ENCODE measurements around the gene KLF2. TPM values are rescaled to one million over a fixed set of nuclear protein-coding genes. Genes with fewer than 3 reads are reported as not detected.
"Not testable (repeated sequence)": the region's sequence is repeated elsewhere in the genome, so short reads cannot be mapped to it uniquely, and the experiment has no call there.

The KLF2 gene
- polyA plus RNA-seq, 10 donors: 35.8 to 91.6 (median 66.7) TPM

DNA sequence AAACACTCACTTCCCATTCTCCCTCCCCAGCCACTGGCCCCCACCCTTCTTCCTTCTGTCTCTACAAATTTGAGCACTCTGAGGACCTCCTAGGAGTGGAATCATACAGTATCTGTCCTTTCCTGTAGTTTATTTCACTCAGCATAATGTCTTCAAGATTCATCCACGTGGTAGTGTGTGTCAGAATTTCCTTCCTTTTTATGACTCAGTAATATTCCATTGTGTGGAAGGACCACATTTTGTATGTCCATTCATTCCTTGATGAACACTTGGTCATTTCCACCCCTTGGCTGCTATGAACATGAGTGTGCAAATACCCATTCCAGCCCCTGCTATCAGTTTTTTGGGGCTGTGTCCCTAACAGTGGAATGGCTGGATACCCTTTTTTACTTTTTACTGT is 9.8 kb downstream of the KLF2 start:
- DNase-seq: no peak

DNA sequence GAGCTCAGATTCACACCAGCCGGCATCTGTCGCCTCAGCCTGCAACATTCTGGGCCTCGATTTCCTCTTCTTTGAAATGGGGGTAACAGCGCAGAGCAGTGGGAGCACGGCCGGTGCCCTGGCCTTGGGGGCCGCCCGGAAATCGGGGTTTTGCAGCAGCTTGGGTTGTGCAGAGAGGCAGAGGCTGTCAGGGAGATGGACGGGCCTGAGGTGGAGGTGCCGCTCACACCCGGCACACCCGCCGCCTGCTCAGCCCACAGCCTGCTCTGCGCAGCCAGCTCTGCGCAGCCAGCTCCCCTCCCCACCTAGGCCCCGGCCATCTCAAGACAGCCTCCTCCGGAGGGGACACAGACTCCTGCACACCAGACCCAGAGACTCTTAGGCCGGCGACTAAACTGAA is 10.6 kb downstream of the KLF2 start:
- no peak for DNase-seq

DNA sequence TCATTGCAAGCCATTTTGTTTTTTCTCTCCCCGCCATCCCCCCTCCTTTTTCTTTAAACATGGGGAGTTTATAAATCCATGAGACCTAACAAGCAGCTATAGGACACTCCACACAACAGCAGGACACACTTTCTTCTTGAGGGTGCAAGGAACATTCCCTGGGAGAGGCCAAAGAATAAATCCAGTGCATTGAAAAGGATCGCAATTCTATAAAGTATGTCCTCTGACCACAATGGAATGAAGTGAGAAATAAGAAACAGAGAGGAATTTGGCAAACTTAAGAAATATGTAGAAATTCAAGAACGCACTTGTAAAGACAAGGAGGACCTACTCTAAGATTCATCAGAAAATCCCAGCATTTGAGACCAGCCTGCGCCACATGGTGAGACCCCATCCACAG is 11.9 kb downstream of the KLF2 start:
- no peak for DNase-seq

DNA sequence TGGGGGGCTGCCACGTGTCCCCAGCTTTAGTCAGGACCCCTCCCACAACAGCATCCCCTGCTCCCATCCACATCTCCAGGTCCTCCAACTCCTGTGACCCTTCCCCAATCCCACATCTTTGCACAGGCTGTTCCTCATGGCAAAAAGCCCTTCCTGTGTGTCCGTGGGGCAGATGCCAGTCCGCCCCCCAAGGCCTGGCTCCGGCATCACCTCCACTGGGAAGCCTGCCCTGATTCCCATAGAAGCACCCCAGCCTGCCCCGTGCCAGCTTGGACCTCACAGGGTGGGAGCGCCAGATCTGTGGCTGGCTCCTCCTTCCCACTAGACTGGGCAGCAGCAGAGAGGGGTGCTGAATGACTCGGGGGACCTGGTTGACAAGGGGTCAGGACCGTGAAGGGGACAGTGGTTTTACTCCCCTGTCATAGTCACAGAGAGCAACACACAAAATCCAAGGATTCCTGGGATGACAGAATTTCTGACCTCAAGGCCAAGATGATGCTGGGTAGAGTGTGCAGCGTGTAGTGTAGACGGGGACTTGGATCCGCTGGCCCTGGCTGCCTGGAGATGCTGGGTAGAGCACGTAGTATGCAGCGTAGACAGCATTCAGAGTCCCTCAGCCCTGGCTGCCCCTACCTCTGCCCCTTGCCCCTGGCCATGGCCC is 13.3 kb downstream of the KLF2 start:
- DNase-seq: no peak

DNA sequence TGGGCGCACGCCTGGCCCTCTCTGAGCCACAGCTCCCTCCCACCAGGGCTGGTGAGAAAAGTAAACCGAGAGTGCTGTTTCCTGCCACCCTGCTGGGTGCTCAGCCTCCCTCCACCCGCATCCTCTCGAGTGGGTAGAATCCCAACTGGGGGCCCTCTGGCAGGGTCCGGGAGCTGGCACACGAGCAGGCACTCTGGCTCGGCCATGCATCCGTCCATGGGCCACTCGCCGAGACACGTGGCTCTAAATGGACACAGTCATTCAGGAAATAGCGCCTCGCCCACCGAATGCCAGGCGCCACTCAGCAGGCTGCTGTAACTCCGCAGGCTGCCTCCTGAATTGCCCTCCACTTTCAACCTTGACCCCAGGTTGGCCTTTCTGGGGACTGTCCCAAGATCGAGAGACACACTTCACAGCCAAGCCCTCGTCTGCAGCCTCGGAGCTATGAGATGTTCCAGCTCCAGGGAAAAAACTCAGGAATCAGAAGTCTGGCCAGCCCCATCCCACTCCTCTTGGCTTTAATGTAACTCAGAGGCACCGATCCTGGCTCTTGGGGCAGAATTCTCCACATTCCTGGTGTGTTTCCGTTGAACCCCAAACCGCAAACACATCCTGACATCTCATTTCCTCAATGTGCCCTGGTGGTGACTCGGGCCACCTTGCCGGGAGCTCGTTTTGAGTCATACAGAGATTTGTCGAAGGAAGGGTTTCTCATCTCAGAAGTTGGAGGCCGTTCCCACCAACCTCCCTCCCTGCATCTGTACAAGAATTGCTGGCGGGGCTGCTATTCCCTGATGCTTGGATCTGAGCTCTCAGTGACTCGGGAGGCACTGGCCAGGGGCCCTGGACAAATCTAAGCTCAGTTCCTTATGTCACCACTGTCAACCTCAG is 14.1 kb downstream of the KLF2 start:
- peak; percentile 55 to 93 (median 77) for DNase-seq

DNA sequence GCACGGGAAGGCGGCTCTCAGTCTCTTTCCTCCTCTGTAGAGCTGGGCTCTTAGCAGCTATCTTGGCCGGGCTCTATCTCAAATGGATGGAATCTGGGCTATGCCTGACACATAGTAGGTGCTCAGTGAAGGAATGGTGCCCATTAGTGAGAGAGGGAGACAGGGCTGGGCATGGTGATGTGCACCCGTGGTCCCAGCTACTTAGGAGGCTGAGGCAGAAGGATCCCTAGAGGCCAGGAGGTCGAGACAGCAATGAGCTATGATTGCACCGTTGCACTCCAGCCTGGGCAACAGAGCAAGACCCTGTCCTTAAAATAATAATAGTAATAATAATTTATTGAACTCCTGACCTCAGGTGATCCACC is 14.7 kb downstream of the KLF2 start:
- DNase-seq: no peak

DNA sequence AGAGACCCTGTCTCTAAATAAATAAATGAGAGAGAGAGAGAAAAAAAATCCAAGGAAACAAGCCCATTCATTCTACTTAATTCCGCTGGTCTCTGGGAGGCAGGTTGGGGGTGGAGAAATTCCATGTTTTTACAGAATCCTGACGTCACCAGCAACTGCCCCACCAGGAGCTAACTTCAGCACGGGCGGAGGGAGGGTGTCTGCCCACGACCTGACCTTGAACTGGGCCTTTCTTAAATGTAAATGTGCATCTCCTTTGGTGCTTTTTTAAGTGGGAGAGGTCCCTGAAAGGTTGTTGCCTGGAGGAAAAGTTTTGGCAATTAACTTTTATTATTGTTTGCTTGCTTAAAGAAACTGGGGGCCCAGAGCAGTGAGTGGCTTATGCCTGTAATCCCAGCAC is 15.5 kb downstream of the KLF2 start:
- no peak for DNase-seq

DNA sequence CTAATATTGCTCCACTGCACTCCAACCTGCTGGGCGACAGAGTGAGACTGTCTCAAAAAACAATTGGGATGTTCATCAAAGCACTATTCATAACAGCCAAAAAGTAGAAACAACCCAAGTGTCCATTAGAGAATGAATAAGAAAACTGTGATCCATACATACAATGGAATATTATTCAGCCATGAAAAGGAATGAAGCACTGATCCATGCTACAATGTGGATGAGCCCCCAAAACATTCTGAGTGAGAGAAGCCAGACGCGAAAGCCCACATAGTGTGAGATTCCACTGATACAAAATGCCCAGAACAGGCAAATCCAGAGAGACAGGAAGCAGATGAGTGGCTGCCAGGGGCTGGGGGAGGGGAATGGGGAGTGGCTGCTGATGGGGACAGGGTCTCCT is 16.0 kb downstream of the KLF2 start:
- no peak for DNase-seq

DNA sequence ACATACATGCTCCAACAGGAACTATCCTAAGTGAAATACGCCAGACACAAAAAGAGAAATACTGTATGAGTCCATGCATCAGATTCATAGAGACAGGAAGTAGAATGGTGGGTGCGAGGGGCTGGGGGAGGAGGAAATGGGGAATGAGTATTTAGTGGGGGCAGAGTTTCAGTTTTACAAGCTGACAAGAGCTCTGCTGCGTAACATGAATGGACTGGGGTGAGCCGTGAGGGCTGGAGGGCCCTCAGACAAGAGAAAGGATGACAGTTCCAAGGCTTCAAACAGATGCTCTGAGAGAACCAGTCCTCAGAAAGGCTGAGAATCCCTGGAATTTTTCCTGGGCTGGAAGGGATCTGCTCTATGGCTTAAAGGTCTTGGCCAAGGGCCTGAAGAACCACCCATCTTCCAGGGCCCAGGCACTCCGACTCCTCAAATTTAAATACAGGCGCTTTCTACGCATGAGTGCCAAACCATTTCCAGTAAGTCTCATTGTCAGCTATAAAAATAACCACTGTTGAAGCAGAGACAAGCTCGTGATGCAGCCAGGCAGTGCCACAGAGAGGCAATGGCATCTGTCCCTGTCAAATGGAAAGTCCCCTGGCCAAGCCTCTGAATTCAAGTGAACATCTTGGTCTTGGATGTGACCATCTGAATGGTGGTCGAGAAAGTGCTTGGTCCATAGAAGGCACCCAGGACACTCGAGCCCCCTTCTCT is 17.5 kb downstream of the KLF2 start:
- DNase-seq: peak in 2 of 3 donors; percentile 81

DNA sequence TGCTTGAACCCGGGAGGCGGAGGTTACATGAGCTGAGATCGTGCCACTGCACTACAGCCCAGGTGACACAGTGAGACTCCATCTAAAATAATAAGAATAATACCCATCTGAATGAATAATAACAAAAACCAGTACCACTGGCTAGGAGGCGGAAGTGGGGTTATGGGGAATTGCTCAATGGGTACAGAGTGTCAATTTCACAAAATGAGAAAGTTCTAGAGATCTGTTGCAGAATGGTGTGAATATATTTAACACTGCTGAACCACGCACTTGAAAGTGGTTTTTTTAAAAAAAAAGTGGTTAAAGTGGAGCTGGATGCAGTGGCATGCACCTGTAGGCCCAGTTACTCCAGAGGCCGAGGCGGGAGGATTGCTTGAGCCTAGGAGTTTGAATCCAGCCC is 18.5 kb downstream of the KLF2 start:
- no peak for DNase-seq

DNA sequence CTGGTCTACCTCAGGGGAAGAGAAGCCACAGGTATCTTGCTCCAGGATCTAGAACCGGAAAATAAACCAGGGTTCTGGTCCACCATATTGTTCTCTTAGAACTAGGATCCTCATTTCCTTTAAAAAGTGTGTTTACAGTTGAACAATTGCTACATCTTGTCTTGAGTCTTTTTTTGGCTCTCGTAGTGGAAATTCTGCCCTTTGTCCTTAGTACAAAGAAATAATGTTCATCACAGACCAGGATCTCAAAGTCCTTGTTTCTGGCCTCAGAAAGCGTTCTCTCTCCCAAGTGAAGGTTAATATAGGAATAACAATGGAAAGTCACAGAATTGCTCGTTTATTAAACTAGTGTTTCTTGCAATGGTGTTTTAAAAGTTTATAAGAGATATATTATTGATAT is 20.8 kb downstream of the KLF2 start:
- peak in 1 of 3 donors; percentile 53 for DNase-seq

DNA sequence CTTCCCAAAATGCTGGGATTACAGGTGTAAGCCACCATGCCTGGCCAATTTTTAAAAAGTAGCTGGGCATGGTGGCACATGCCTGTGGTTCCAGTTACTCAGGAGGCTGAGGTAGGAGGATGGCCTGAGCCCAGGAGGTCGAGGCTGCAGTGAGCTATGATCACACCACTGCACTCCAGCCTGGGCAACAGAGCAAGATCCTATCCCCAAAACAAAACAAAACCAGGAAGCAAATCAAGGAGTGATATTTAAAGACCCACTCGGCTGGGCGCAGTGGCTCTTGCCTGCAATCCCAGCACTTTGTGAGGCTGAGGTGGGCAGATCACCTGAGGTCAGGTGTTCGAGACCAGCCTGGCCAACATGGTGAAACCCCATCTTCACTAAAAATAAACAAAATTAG is 22.5 kb downstream of the KLF2 start:
- not testable (repeated sequence) for DNase-seq

DNA sequence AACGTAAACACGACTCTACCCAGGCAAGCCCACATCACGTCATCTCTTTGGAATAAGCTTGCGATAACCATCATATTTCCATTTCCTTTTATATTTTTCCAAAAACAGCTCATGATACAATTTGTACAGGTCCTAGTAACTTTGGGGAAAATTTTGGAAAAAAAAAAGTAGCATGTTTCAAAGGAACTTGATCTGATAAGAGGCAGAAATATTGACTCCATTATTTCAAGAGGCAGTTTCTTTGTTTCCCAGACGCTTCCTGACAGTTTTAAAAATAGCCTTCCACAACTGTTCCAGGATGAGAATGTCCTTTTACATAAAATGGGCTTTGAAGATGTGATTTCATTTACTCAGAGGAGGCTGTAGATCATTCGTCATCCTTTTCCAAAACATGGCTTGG is 23.1 kb downstream of the KLF2 start:
- no peak for DNase-seq

DNA sequence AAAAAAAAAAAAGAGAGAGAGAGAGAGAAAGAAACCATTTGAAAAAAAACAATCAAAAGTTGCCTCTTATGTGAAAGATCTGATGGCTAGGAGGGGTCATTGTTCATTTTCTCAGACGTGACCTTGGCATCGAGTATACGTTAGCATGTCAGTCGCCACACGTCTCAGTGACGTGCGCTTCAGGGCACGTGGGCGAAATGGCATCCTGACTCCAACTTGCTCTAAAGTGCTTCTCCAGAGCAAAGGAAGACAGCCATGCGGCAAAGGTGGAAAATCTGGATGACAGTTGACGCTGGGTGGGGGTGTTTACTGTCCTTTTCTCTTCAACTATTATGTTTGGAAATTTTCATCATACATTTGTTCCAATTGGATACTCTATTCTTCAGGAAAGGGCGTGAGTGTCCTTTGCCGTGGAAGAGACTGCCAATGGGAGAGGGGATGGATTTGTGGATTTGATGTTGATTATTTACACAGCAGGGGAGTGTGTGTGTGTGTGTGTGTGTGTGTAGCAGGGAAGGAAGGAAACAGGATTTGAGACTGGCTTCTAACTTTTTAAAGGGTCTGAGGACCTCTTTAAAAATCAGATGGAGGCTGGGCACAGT is 25.0 kb downstream of the KLF2 start:
- DNase-seq: peak in 1 of 3 donors; percentile 55

DNA sequence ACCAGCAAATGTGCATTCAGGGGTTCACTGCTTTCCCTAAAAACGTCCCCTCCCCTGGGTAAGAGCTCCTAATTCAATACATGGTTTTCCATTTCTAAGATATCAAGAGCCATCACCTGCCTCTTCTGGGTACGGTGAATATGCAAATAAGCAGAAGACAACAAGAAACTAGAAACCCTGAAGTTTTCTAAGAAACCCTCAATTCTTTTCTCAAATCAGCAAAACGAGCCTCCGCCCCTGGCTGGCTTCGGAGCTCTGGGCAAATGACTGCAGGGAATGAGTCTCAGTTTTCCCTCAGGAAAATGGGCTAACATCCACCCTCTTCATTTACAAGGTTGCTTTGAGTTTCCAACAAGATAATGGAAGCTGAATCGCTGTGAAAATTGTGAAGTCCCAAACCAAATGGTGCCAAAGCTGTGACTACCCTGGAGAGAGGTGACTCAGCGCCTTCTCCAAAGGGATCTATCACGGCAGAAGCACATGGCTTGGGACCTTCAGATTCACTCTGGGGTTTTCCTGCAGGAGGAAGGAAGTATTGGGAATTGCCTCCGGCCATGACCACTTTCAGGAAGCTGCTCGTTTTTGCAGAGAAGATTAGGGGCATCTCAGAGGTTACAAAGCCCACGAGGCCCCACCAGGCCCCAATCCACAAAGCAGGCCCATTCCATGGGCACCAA is 26.6 kb downstream of the KLF2 start:
- DNase-seq: no peak

DNA sequence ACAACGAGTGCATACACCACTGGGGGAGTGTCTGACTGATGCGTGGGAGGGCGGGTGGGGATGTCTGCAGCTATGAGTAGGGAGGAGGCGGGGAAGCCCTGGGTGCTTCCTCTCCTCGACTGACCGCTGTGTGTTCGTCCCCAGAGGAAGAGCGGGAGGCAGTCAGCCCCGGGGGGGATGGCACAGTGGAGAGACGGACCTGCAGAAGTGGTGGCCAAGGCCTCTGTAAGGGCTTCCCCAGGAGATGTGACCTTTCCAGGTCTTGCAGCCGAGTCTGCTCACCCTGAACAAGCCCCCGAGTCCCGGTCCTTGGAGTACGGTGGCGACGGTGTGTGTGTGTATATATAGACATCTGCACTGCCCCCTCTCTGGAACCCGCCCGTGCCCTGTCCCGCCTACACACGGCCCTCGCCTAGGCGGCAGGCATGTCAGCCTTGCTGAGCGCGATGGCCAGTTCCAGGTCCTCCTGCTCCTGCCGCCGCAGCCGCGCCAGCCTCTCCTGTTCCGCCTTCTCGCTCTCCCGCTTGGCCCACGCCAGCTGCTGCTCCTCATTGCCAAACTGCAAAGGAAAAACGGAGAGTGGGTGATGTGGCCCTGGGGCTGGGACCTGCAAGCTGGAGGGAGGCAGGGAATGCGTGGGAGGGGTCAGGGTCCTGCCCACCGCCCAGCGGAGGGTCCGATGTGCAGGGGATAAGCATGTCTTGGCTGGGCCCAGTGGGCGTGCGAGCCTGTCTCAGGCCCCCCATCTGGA is 30.8 kb downstream of the KLF2 start:
- no peak for DNase-seq

DNA sequence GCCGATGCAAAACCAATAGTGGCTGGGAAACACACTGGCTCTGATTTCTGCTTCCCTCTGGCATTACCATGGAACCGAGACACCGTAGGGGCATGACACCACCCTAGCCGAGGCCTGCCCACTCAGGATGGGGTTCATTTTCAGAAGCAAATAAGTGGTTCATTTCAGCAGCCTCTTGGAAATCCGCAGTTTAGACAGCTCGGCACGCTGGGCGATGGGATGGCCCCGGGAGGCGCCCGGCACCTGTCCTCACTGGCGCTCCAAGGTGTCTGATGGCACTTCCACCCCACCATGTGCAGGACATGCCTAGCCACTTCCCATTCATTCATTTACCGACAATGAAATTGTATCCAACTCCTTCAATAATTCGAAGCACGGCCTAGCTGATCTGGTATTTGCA is 33.8 kb downstream of the KLF2 start:
- no peak for DNase-seq

DNA sequence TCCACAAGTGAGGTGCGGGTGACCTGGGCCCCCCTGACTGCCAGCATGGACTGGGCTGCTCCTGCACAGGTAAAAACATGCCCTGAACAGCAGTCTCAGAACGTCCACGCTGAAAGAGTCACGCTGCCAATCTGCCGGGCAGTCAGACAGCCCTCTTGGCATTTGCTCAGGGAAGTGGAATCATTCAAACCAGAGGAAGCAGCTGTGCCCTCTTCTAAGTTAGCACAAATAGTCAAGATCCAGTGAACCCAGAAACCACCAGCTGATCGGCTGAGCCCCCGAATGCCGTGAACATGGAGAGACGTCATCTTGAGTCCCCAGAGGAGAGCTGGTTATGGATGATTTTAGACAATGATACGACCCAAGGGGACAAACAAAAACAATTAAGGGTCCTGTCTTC is 34.4 kb downstream of the KLF2 start:
- no peak for DNase-seq

DNA sequence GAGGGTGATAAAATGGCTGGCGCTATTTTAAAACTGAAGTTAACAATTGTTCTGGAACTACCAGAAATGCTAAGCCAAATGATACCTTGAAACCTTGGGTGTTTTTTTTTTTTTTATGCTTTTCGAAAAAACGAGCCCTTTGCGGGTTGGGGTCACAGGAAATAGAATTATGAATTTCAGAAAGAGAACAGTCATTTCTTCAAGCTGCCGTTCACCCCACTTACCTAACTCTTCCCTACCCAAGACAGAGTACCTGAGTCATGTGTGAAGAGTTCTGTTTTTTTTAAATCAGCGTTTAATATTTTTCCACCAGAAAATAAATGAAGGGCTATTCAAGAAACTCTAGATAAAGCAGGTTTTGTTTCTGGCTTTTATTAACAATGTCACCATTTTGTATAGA is 35.3 kb downstream of the KLF2 start:
- DNase-seq: no peak

DNA sequence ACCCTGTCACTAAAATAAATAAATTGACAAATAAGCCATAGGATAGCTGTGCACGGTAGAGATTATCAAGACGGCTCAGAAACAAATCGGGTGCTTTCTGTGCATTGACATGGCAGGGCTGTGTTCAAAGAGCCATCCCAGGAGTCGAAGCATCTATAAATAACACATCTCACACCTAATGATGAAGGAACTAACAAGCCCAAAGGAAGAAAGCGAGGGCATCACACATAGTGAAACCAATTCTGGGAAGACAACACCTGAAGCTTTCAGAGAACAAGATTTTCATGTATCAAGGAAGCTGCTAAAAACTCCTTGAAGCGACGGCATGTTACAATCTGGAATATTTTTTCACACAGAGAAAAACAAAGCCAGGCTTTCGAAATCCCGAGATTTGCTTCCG is 36.1 kb downstream of the KLF2 start:
- DNase-seq: no peak

DNA sequence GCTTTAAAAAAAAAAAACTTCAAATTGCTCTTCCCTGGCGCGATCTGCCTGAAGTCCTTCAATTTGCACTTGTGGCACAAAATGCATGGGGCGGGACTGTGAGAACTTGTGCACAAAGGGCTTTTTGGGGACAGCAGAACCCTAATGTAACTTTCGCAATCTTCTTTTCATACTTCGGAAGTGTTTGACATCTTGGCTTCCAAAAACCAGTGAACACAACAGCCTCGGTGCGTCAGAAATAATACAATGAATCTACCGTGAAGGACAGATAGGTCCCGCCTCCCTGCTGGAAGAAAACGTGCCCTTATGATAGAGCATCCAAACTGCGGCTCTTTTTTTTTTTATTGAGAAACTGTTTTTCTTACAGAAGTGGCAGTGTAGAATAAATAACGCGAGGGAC is 36.6 kb downstream of the KLF2 start:
- no peak for DNase-seq
